ENCODE results near the gene GATD1. TPM values are rescaled to one million over a fixed set of nuclear protein-coding genes. Genes with fewer than 3 reads are reported as not detected.
A peak's percentile ranks its signal among the peaks of the same experiment; 100 is the strongest.

Gene GATD1
- total and polyA plus RNA-seq, 3 donors from 2014 or later, result 64.3 to 84.2 (median 80.9) TPM

- Histone ChIP-seq H3K4me1 (peaks cover 24% of the 10 kb centered on the region), H3K27ac (no peak overlapping the region), H3K27me3 (no peaks in the 10 kb centered on the region), H3K4me3 (peak overlapping the region; percentile 97 to 98), H3K9me3 (no peaks in the 10 kb centered on the region), H3K36me3 (ENCODE audit: low read depth, missing control alignments) (no peaks in the 10 kb centered on the region)
- intact Hi-C loops (cut with DNase I; ENCODE audit: low total_unique reads), result no loop called here
- no peak for TF ChIP-seq POLR2A (IDR thresholded peaks at IDR 0.05)
- TF ChIP-seq CTCF (IDR thresholded peaks at IDR 0.05), result no peak
- 44 to 49% methylated on average over 7 to 11 of the region's 11 CpGs for WGBS, 2 donors
- no peak for DNase-seq
Observed at GRCh38 chr11:820655-821511, 43.6 kb upstream of the GATD1 start.

GRCh38 chr11:819943-820649 is 42.8 kb upstream of the GATD1 start:
- 0 to 1% methylated on average over 1 to 47 of the region's 47 CpGs for WGBS, 2 donors
- TF ChIP-seq CTCF (IDR thresholded peaks at IDR 0.05) (no peak), POLR2A (IDR thresholded peaks at IDR 0.05) (no peak)
- DNase-seq, result peak; percentile 94
- peak overlapping the region; percentile 92 to 94 for H3K27ac ChIP-seq
- H3K4me3 ChIP-seq, result peak overlapping the region; percentile 97 to 98
- intact Hi-C loops (cut with DNase I; ENCODE audit: low total_unique reads), result no loop called here
- H3K27me3 ChIP-seq, result no peaks in the 10 kb centered on the region
- peaks cover 24% of the 10 kb centered on the region for H3K4me1 ChIP-seq
- H3K36me3 ChIP-seq (ENCODE audit: low read depth, missing control alignments), result no peaks in the 10 kb centered on the region
- H3K9me3 ChIP-seq, result no peaks in the 10 kb centered on the region

GRCh38 chr11:819129-819931 is 42.0 kb upstream of the GATD1 start:
- peak overlapping the region; percentile 97 to 98 for H3K4me3 ChIP-seq
- peak; percentile 96 for DNase-seq
- peaks cover 24% of the 10 kb centered on the region for H3K4me1 ChIP-seq
- no peaks in the 10 kb centered on the region for H3K36me3 ChIP-seq (ENCODE audit: low read depth, missing control alignments)
- TF ChIP-seq CTCF (IDR thresholded peaks at IDR 0.05) (peak in 1 of 3 experiments; percentile 20), POLR2A (IDR thresholded peaks at IDR 0.05) (no peak)
- peak overlapping the region; percentile 92 to 94 for H3K27ac ChIP-seq
- intact Hi-C loops (cut with DNase I; ENCODE audit: low total_unique reads), result no loop called here
- H3K9me3 ChIP-seq, result no peaks in the 10 kb centered on the region
- H3K27me3 ChIP-seq, result no peaks in the 10 kb centered on the region
- 0% methylated on average over 86 of the region's 96 CpGs; no CpG with 5 or more reads in 1 of the 2 donors for WGBS, 2 donors

GRCh38 chr11:818396-819128 is 41.3 kb upstream of the GATD1 start, which contains the start of gene PNPLA2:
TSS of gene PNPLA2 (plus strand) at chr11:818914. CDS start at chr11:819719, 805 bp downstream.
- TF ChIP-seq POLR2A (IDR thresholded peaks at IDR 0.05), result no peak
- TF ChIP-seq CTCF (IDR thresholded peaks at IDR 0.05), result no peak
- H3K4me1 ChIP-seq, result peaks cover 24% of the 10 kb centered on the region
- no peaks in the 10 kb centered on the region for H3K9me3 ChIP-seq
- no peak for DNase-seq
- no peaks in the 10 kb centered on the region for H3K36me3 ChIP-seq (ENCODE audit: low read depth, missing control alignments)
- intact Hi-C loops (cut with DNase I; ENCODE audit: low total_unique reads), result no loop called here
- 10 to 21% methylated on average over 7 to 19 of the region's 20 CpGs for WGBS, 2 donors
- H3K4me3 ChIP-seq, result peak within 1 kb of the TSS; percentile 97 to 98
- H3K27ac ChIP-seq, result peak within 1 kb of the TSS; percentile 92 to 94
- no peaks in the 10 kb centered on the region for H3K27me3 ChIP-seq

Measured in testis (tissue), 3 donors.